ENCODE data around the gene STARD9.

GRCh38 chr15:42724276-42724675 lies 148.9 kb downstream of the STARD9 start:
- TF ChIP-seq THYN1 (CRISPR knock-in tag; IDR thresholded peaks at IDR 0.05; ENCODE audit: borderline replicate concordance, low read depth) (no peak), KDM1A (CRISPR knock-in tag; IDR thresholded peaks at IDR 0.05) (no peak)
